ENCODE results near the gene IAPP.
"Not testable (repeated sequence)": the region's sequence is repeated elsewhere in the genome, so short reads cannot be mapped to it uniquely, and the experiment has no call there.

Gene IAPP

GRCh38 chr12:21379218-21379617 lies 6.5 kb downstream of the IAPP start:
- H3K4me3 ChIP-seq (ENCODE audit: low read length): no peak overlapping the region
- no peak for TF ChIP-seq CTCF (conservative IDR thresholded peaks at IDR 0.05; ENCODE audit: low read depth, low read length)
- DNase-seq (ENCODE audit: low read depth): no peak

GRCh38 chr12:21381320-21381719 lies 8.6 kb downstream of the IAPP start:
- not testable (repeated sequence) for DNase-seq (ENCODE audit: low read depth); H3K4me3 ChIP-seq (ENCODE audit: low read length)

- peak; percentile 50 for DNase-seq (ENCODE audit: low read depth)
- TF ChIP-seq CTCF (conservative IDR thresholded peaks at IDR 0.05; ENCODE audit: low read depth, low read length): no peak
- H3K4me3 ChIP-seq (ENCODE audit: low read length): no peak overlapping the region
Measured at GRCh38 chr12:21384261-21384660, 11.6 kb downstream of the IAPP start.

GRCh38 chr12:21387174-21387573 lies 14.5 kb downstream of the IAPP start:
- no peak overlapping the region for H3K4me3 ChIP-seq (ENCODE audit: low read length)
- DNase-seq (ENCODE audit: low read depth): no peak
- TF ChIP-seq CTCF (conservative IDR thresholded peaks at IDR 0.05; ENCODE audit: low read depth, low read length): no peak

GRCh38 chr12:21392384-21392783 lies 19.7 kb downstream of the IAPP start:
- TF ChIP-seq CTCF (conservative IDR thresholded peaks at IDR 0.05; ENCODE audit: low read depth, low read length): no peak
- DNase-seq (ENCODE audit: low read depth): no peak
- no peak overlapping the region for H3K4me3 ChIP-seq (ENCODE audit: low read length)

GRCh38 chr12:21394828-21395626 lies 22.3 kb downstream of the IAPP start:
- not testable (repeated sequence) for DNase-seq (ENCODE audit: low read depth); H3K4me3 ChIP-seq (ENCODE audit: low read length)

- no peak for DNase-seq (ENCODE audit: low read depth)
- no peak overlapping the region for H3K4me3 ChIP-seq (ENCODE audit: low read length)
- no peak for TF ChIP-seq CTCF (conservative IDR thresholded peaks at IDR 0.05; ENCODE audit: low read depth, low read length)
Measured at GRCh38 chr12:21413369-21414277, 40.9 kb downstream of the IAPP start.
